Gastroesophageal sphincter (tissue), 3 donors: ENCODE measurements around the gene RUFY3.

ENCODE experiments used
- CTCF ChIP-seq, 4 experiments: fragments of 200-600 bp in 2 of 4; fragments of 450-650 bp in 2 of 4; sonication (generic) in 1 of 4; IDR thresholded peaks; one replicate each; pipeline ENCODE4 v1.5.1; 2017 to 2019; ENCODE audit warnings: antibody characterized with exemption in 4 of 4, mild to moderate bottlenecking in 2 of 4, moderate library complexity in 2 of 4
- POLR2A ChIP-seq, 2 donors: fragments of 450-650 bp; IDR thresholded peaks; one replicate each; pipeline ENCODE4 v1.6.1; 2017; ENCODE audit warnings: antibody characterized with exemption in 2 of 2, mild to moderate bottlenecking in 2 of 2, moderate library complexity in 1 of 2

DNA sequence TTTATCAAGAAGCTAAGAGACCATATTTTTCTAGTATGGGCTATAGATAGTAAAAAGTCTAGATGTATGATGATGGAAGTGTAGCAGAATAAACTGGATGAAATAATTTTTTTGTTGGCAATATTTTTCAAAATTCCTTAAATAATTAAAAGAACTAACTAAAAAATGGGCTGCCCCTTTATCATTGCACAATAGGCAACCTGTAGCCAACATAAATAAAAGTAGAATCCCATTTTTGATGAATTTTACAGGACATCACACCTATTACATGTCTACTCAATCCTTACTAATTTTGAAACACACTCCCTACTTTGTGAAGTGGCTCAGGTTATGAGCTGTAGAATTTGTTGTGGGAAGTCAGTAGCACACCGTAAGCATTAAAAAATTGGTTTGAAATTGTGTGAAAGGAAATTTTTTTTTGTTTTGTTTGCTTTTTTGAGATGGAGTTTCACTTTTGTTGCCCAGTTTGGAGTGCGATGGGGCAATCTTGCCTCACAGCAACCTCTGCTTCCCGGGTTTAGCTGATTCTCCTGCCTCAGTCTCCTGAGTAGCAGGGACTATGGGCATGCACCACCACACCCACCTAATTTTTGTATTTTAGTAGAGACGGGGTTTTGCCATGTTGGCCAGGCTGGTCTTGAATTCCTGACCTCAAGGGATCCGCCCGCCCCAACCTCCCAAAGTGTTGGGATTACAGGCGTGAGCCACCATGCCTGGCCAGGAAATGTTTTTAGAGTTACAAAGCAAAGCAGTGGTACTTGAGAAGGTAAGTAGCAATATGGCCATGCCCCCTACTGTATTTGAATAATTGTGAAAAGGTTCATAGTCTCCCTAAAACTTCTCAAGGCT lies 8.9 kb upstream of the RUFY3 start:
- no peak for TF ChIP-seq POLR2A (IDR thresholded peaks at IDR 0.05)
- no peak for TF ChIP-seq CTCF (IDR thresholded peaks at IDR 0.05)
